Muscle layer of colon (tissue), 2 donors: ENCODE measurements around the gene MAP3K12.

Source experiments
- H3K27ac ChIP-seq: one replicate; pipeline ENCODE4 v1.7.0; 2013; ENCODE audit warnings: low read depth, mild to moderate bottlenecking, low read length, moderate library complexity
- H3K27me3 ChIP-seq, 2 donors: one replicate each; pipeline ENCODE4 v1.7.0; 2013; ENCODE audit warnings: low read length in 2 of 2, mild to moderate bottlenecking in 2 of 2; ENCODE audit not compliant: insufficient read depth in 2 of 2, control insufficient read depth in 1 of 2
- H3K36me3 ChIP-seq: one replicate; pipeline ENCODE4 v1.7.0; 2013; ENCODE audit warnings: mild to moderate bottlenecking, low read length; ENCODE audit not compliant: insufficient read depth
- H3K4me1 ChIP-seq: one replicate; pipeline ENCODE4 v1.7.0; 2013; ENCODE audit warnings: mild to moderate bottlenecking, low read length; ENCODE audit not compliant: insufficient read depth
- H3K4me3 ChIP-seq, 2 donors: one replicate each; pipeline ENCODE4 v1.7.0; 2013; ENCODE audit warnings: low read length in 2 of 2, low read depth in 1 of 2, mild to moderate bottlenecking in 1 of 2, moderate library complexity in 1 of 2
- H3K9ac ChIP-seq: one replicate; pipeline ENCODE4 v1.7.0; 2013; ENCODE audit warnings: low read length
- H3K9me3 ChIP-seq: one replicate; pipeline ENCODE4 v1.7.0; 2013; ENCODE audit warnings: mild to moderate bottlenecking, low read length
- donor health status: abdominal sarcoma.
- donor health status: Adenocarcinoma of cecum.

The MAP3K12 gene

GRCh38 chr12:53476769-53477209, 22.5 kb downstream of the MAP3K12 start:
- Histone ChIP-seq H3K9me3 (no peaks in the 10 kb centered on the region), H3K36me3 (peaks cover 85% of the 10 kb centered on the region), H3K27me3 (no peaks in the 10 kb centered on the region), H3K4me1 (peaks cover 17% of the 10 kb centered on the region), H3K4me3 (no peak overlapping the region), H3K9ac (no peak overlapping the region), H3K27ac (no peak overlapping the region)

- no peak overlapping the region for H3K9ac ChIP-seq
- H3K4me1 ChIP-seq: peaks cover 17% of the 10 kb centered on the region
- no peak overlapping the region for H3K27ac ChIP-seq
- no peak overlapping the region for H3K4me3 ChIP-seq
- no peaks in the 10 kb centered on the region for H3K9me3 ChIP-seq
- H3K27me3 ChIP-seq: no peaks in the 10 kb centered on the region
- H3K36me3 ChIP-seq: peaks cover 89% of the 10 kb centered on the region
Measured at GRCh38 chr12:53474819-53475218, 24.4 kb downstream of the MAP3K12 start.

- Histone ChIP-seq H3K27ac (no peak overlapping the region), H3K4me3 (no peak overlapping the region), H3K36me3 (peaks cover 90% of the 10 kb centered on the region), H3K9ac (no peak overlapping the region), H3K9me3 (no peaks in the 10 kb centered on the region), H3K4me1 (peaks cover 17% of the 10 kb centered on the region), H3K27me3 (no peaks in the 10 kb centered on the region)
Measured at GRCh38 chr12:53474077-53474476, 25.2 kb downstream of the MAP3K12 start.

- Histone ChIP-seq H3K27ac (no peak overlapping the region), H3K4me3 (no peak overlapping the region), H3K36me3 (peaks cover 95% of the 10 kb centered on the region), H3K27me3 (no peaks in the 10 kb centered on the region), H3K4me1 (peaks cover 17% of the 10 kb centered on the region), H3K9me3 (no peaks in the 10 kb centered on the region), H3K9ac (no peak overlapping the region)
Measured at GRCh38 chr12:53472056-53472582, 27.1 kb downstream of the MAP3K12 start.

GRCh38 chr12:53468282-53468681, 31.0 kb downstream of the MAP3K12 start:
- peaks cover 3% of the 10 kb centered on the region for H3K4me1 ChIP-seq
- peaks cover 94% of the 10 kb centered on the region for H3K36me3 ChIP-seq
- H3K27ac ChIP-seq: no peak overlapping the region
- no peak overlapping the region for H3K9ac ChIP-seq
- H3K27me3 ChIP-seq: no peaks in the 10 kb centered on the region
- H3K9me3 ChIP-seq: no peaks in the 10 kb centered on the region
- H3K4me3 ChIP-seq: no peak overlapping the region

GRCh38 chr12:53467880-53468279, 31.4 kb downstream of the MAP3K12 start:
- H3K36me3 ChIP-seq: peaks cover 95% of the 10 kb centered on the region
- no peaks in the 10 kb centered on the region for H3K27me3 ChIP-seq
- H3K27ac ChIP-seq: no peak overlapping the region
- no peaks in the 10 kb centered on the region for H3K9me3 ChIP-seq
- no peak overlapping the region for H3K4me3 ChIP-seq
- H3K9ac ChIP-seq: no peak overlapping the region
- peaks cover 3% of the 10 kb centered on the region for H3K4me1 ChIP-seq

- no peaks in the 10 kb centered on the region for H3K9me3 ChIP-seq
- H3K36me3 ChIP-seq: peaks cover 95% of the 10 kb centered on the region
- H3K27me3 ChIP-seq: no peaks in the 10 kb centered on the region
- H3K4me3 ChIP-seq: no peak overlapping the region
- H3K9ac ChIP-seq: no peak overlapping the region
- H3K27ac ChIP-seq: no peak overlapping the region
- H3K4me1 ChIP-seq: peaks cover 1% of the 10 kb centered on the region
Measured at GRCh38 chr12:53467082-53467481, 32.2 kb downstream of the MAP3K12 start.

GRCh38 chr12:53466640-53467039, 32.6 kb downstream of the MAP3K12 start:
- H3K27me3 ChIP-seq: no peaks in the 10 kb centered on the region
- H3K4me3 ChIP-seq: no peak overlapping the region
- no peaks in the 10 kb centered on the region for H3K4me1 ChIP-seq
- peaks cover 95% of the 10 kb centered on the region for H3K36me3 ChIP-seq
- no peak overlapping the region for H3K9ac ChIP-seq
- H3K27ac ChIP-seq: no peak overlapping the region
- no peaks in the 10 kb centered on the region for H3K9me3 ChIP-seq

- Histone ChIP-seq H3K27me3 (no peaks in the 10 kb centered on the region), H3K27ac (no peak overlapping the region), H3K4me3 (no peak overlapping the region), H3K4me1 (no peaks in the 10 kb centered on the region), H3K36me3 (peaks cover 97% of the 10 kb centered on the region), H3K9ac (no peak overlapping the region), H3K9me3 (no peaks in the 10 kb centered on the region)
Measured at GRCh38 chr12:53465679-53466078, 33.6 kb downstream of the MAP3K12 start.

GRCh38 chr12:53464685-53465418, 34.4 kb downstream of the MAP3K12 start:
- no peaks in the 10 kb centered on the region for H3K4me1 ChIP-seq
- H3K4me3 ChIP-seq: no peak overlapping the region
- no peaks in the 10 kb centered on the region for H3K9me3 ChIP-seq
- peaks cover 98% of the 10 kb centered on the region for H3K36me3 ChIP-seq
- no peak overlapping the region for H3K9ac ChIP-seq
- no peak overlapping the region for H3K27ac ChIP-seq
- no peaks in the 10 kb centered on the region for H3K27me3 ChIP-seq

GRCh38 chr12:53463802-53464560, 35.3 kb downstream of the MAP3K12 start:
- Histone ChIP-seq H3K9me3 (no peaks in the 10 kb centered on the region), H3K36me3 (peaks cover 99% of the 10 kb centered on the region), H3K27me3 (no peaks in the 10 kb centered on the region), H3K4me1 (no peaks in the 10 kb centered on the region), H3K27ac (no peak overlapping the region), H3K9ac (no peak overlapping the region), H3K4me3 (no peak overlapping the region)
